Measurements from ENCODE around the gene CHPT1.
"Not testable (repeated sequence)": the region's sequence is repeated elsewhere in the genome, so short reads cannot be mapped to it uniquely, and the experiment has no call there.

CHPT1 gene

GRCh38 chr12:101654442-101654841 lies 43.0 kb upstream of the CHPT1 start:
- ChIA-PET POLR2A (no interaction called here), CTCF (no interaction called here)
- no peak for DNase-seq (ENCODE audit: low read depth, low spot score)
- no peak for TF ChIP-seq CTCF (IDR thresholded peaks at IDR 0.05; ENCODE audit: insufficient read depth, low read length, missing control alignments)
- no peak overlapping the region for H3K4me3 ChIP-seq (ENCODE audit: low read depth, low read length)

- H3K4me3 ChIP-seq (ENCODE audit: low read depth, low read length), result no peak overlapping the region
- ChIA-PET CTCF (no interaction called here), POLR2A (no interaction called here)
- DNase-seq (ENCODE audit: low read depth, low spot score), result no peak
- TF ChIP-seq CTCF (IDR thresholded peaks at IDR 0.05; ENCODE audit: insufficient read depth, low read length, missing control alignments), result no peak
Observed at GRCh38 chr12:101655393-101655792, 42.0 kb upstream of the CHPT1 start.

GRCh38 chr12:101660662-101661061 lies 36.8 kb upstream of the CHPT1 start:
- CTCF ChIA-PET; POLR2A ChIA-PET; DNase-seq (ENCODE audit: low read depth, low spot score); H3K4me3 ChIP-seq (ENCODE audit: low read depth, low read length): not testable (repeated sequence)

- DNase-seq (ENCODE audit: low read depth, low spot score), result no peak
- ChIA-PET CTCF (no interaction called here), POLR2A (no interaction called here)
- no peak for TF ChIP-seq CTCF (IDR thresholded peaks at IDR 0.05; ENCODE audit: insufficient read depth, low read length, missing control alignments)
- H3K4me3 ChIP-seq (ENCODE audit: low read depth, low read length), result no peak overlapping the region
Observed at GRCh38 chr12:101663298-101663697, 34.1 kb upstream of the CHPT1 start.

GRCh38 chr12:101664992-101665391 lies 32.4 kb upstream of the CHPT1 start:
- POLR2A ChIA-PET, result no interaction called here
- DNase-seq (ENCODE audit: low read depth, low spot score), result no peak
- TF ChIP-seq CTCF (IDR thresholded peaks at IDR 0.05; ENCODE audit: insufficient read depth, low read length, missing control alignments), result no peak
- H3K4me3 ChIP-seq (ENCODE audit: low read depth, low read length), result no peak overlapping the region
- CTCF ChIA-PET, result no interaction called here

GRCh38 chr12:101666052-101666728 lies 31.2 kb upstream of the CHPT1 start:
- CTCF ChIA-PET, result no interaction called here

More at GRCh38 chr12:101666052-101666728, 31.2 kb upstream of the CHPT1 start:
- DNase-seq (ENCODE audit: low read depth, low spot score), result no peak
- no peak overlapping the region for H3K4me3 ChIP-seq (ENCODE audit: low read depth, low read length)
- no peak for TF ChIP-seq CTCF (IDR thresholded peaks at IDR 0.05; ENCODE audit: insufficient read depth, low read length, missing control alignments)
- POLR2A ChIA-PET, result no interaction called here

Data from AG04449 (cell line).